Measurements from ENCODE around the gene ABCA1.
A peak's percentile ranks its signal among the peaks of the same experiment; 100 is the strongest.

Gene ABCA1

DNA sequence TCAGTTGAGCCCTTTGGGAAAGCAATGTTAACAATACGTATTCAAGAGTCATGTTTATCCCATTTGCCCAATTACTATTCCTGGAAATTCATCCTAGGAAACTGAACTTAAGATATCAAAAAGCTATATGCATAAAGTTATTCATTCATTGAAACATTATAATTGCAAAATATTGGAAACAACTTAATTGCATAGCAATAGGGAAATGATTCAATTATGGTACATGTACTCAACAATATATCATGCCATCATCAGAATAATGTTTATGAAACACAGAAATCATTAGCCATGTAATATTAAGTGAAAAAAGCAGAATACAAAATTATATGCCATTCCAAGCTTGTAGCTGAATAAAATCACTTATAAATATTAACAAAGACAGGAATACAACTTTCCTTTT, 35.3 kb downstream of the ABCA1 start:
- H3K4me1 ChIP-seq (ENCODE audit: control insufficient read depth in 2 of 2, insufficient read depth in 2 of 2, low read length in 2 of 2), result peaks cover 2% of the 10 kb centered on the region in 2 donors
- no peak overlapping the region for H3K27ac ChIP-seq (ENCODE audit: low read depth in 2 of 2, low read length in 2 of 2)
- no peak overlapping the region for H3K9ac ChIP-seq (ENCODE audit: low read depth in 1 of 2, low read length in 2 of 2)
- no peaks in the 10 kb centered on the region for H3K9me3 ChIP-seq (ENCODE audit: control insufficient read depth in 2 of 2, low read length in 2 of 2)
- H3K4me3 ChIP-seq (ENCODE audit: low read length in 2 of 2), result no peak overlapping the region
- H3K36me3 ChIP-seq (ENCODE audit: control insufficient read depth in 2 of 2, insufficient read depth in 2 of 2, low read length in 2 of 2), result peaks cover 14 to 16% of the 10 kb centered on the region in 2 donors
- H3K27me3 ChIP-seq (ENCODE audit: control insufficient read depth in 2 of 2, insufficient read depth in 2 of 2, low read length in 2 of 2), result no peaks in the 10 kb centered on the region

- peaks cover 0 to 2% of the 10 kb centered on the region in 2 donors for H3K4me1 ChIP-seq (ENCODE audit: control insufficient read depth in 2 of 2, insufficient read depth in 2 of 2, low read length in 2 of 2)
- H3K9ac ChIP-seq (ENCODE audit: low read depth in 1 of 2, low read length in 2 of 2), result no peak overlapping the region
- H3K9me3 ChIP-seq (ENCODE audit: control insufficient read depth in 2 of 2, low read length in 2 of 2), result no peaks in the 10 kb centered on the region
- peaks cover 28 to 33% of the 10 kb centered on the region in 2 donors for H3K36me3 ChIP-seq (ENCODE audit: control insufficient read depth in 2 of 2, insufficient read depth in 2 of 2, low read length in 2 of 2)
- no peak overlapping the region for H3K4me3 ChIP-seq (ENCODE audit: low read length in 2 of 2)
- H3K27ac ChIP-seq (ENCODE audit: low read depth in 2 of 2, low read length in 2 of 2), result no peak overlapping the region
- H3K27me3 ChIP-seq (ENCODE audit: control insufficient read depth in 2 of 2, insufficient read depth in 2 of 2, low read length in 2 of 2), result no peaks in the 10 kb centered on the region
These were observed 37.6 kb downstream of the ABCA1 start for GRCh38 chr9:104890433-104890770.

DNA sequence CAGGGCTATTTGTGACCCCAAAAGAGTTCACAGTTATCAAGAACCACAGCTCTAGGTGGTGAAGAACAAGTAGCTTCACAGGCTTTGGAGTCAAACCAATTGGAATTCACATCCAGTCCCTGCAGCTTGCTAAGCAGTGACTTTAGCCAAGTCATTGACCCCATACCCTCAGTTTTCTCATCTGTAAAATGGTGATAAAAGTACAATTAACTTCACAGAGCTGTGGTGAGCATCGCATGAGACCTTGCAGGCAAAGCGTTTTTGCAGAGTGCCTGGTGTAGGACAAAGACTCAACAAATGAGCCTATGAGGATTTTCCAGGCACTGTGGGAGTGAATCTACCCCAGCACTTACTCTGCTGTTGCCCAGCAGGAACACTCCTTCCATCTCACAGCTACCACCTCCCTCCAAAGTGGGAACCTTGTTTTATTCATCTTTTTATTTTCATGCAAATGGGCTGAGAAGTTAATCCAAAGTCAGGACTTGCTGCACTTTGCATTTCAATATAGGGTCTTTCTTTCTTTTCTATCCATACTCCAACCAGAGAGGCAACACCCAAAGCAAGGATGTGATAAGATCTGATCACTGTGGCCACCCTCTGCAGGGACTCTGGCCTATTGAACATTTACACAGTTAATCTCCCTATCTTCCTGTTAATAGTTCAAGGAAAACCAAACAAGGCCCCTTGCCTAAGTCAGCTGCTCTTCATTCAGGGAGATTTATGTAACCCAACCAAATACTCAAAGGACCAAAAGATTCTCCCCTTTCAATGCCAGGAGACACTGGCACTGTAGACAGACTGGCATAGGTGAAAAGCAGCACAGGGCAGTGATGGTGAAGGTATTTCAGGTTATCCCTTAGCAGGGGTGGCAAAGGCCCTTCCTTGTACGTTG, 41.9 kb downstream of the ABCA1 start:
- H3K4me1 ChIP-seq (ENCODE audit: control insufficient read depth in 2 of 2, insufficient read depth in 2 of 2, low read length in 2 of 2), result peaks cover 0 to 2% of the 10 kb centered on the region in 2 donors
- no peaks in the 10 kb centered on the region for H3K9me3 ChIP-seq (ENCODE audit: control insufficient read depth in 2 of 2, low read length in 2 of 2)
- H3K27ac ChIP-seq (ENCODE audit: low read depth in 2 of 2, low read length in 2 of 2), result no peak overlapping the region
- H3K4me3 ChIP-seq (ENCODE audit: low read length in 2 of 2), result no peak overlapping the region
- no peak overlapping the region for H3K9ac ChIP-seq (ENCODE audit: low read depth in 1 of 2, low read length in 2 of 2)
- no peaks in the 10 kb centered on the region for H3K27me3 ChIP-seq (ENCODE audit: control insufficient read depth in 2 of 2, insufficient read depth in 2 of 2, low read length in 2 of 2)
- H3K36me3 ChIP-seq (ENCODE audit: control insufficient read depth in 2 of 2, insufficient read depth in 2 of 2, low read length in 2 of 2), result peaks cover 47 to 57% of the 10 kb centered on the region in 2 donors

DNA sequence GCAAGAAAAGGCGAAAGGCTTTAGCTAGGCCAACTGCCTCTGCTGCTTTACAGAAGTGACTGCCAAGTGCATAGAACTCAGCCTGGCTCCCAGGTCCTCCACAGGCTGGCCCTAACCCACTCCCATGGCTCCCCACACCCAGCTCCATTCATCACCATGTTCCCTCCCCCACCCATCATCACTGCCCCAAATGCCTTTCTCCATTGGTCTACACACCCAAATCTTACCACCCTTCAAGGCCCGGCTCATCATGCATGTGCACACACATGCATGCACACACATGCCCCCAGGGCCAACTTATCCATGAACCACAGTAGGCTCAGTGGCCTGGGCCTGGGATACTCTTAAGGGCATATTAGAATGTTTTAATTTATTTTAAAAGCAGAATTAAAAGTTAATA, 44.8 kb downstream of the ABCA1 start:
- Histone ChIP-seq H3K9ac (ENCODE audit: low read depth in 1 of 2, low read length in 2 of 2) (no peak overlapping the region), H3K27me3 (ENCODE audit: control insufficient read depth in 2 of 2, insufficient read depth in 2 of 2, low read length in 2 of 2) (no peaks in the 10 kb centered on the region), H3K9me3 (ENCODE audit: control insufficient read depth in 2 of 2, low read length in 2 of 2) (no peaks in the 10 kb centered on the region), H3K4me3 (ENCODE audit: low read length in 2 of 2) (no peak overlapping the region), H3K36me3 (ENCODE audit: control insufficient read depth in 2 of 2, insufficient read depth in 2 of 2, low read length in 2 of 2) (peaks cover 36 to 49% of the 10 kb centered on the region in 2 donors), H3K27ac (ENCODE audit: low read depth in 2 of 2, low read length in 2 of 2) (no peak overlapping the region), H3K4me1 (ENCODE audit: control insufficient read depth in 2 of 2, insufficient read depth in 2 of 2, low read length in 2 of 2) (no peaks in the 10 kb centered on the region)

GRCh38 chr9:104882566-104882965, 45.4 kb downstream of the ABCA1 start:
- H3K27ac ChIP-seq (ENCODE audit: low read depth in 2 of 2, low read length in 2 of 2), result no peak overlapping the region
- H3K36me3 ChIP-seq (ENCODE audit: control insufficient read depth in 2 of 2, insufficient read depth in 2 of 2, low read length in 2 of 2), result peaks cover 31 to 46% of the 10 kb centered on the region in 2 donors
- no peaks in the 10 kb centered on the region for H3K4me1 ChIP-seq (ENCODE audit: control insufficient read depth in 2 of 2, insufficient read depth in 2 of 2, low read length in 2 of 2)

GRCh38 chr9:104882086-104882485, 45.9 kb downstream of the ABCA1 start:
- Histone ChIP-seq H3K36me3 (ENCODE audit: control insufficient read depth in 2 of 2, insufficient read depth in 2 of 2, low read length in 2 of 2) (peaks cover 27 to 44% of the 10 kb centered on the region in 2 donors), H3K9ac (ENCODE audit: low read depth in 1 of 2, low read length in 2 of 2) (no peak overlapping the region), H3K9me3 (ENCODE audit: control insufficient read depth in 2 of 2, low read length in 2 of 2) (no peaks in the 10 kb centered on the region), H3K4me1 (ENCODE audit: control insufficient read depth in 2 of 2, insufficient read depth in 2 of 2, low read length in 2 of 2) (no peaks in the 10 kb centered on the region), H3K27ac (ENCODE audit: low read depth in 2 of 2, low read length in 2 of 2) (no peak overlapping the region), H3K4me3 (ENCODE audit: low read length in 2 of 2) (no peak overlapping the region), H3K27me3 (ENCODE audit: control insufficient read depth in 2 of 2, insufficient read depth in 2 of 2, low read length in 2 of 2) (no peaks in the 10 kb centered on the region)

More at GRCh38 chr9:104882566-104882965, 45.4 kb downstream of the ABCA1 start:
- H3K9me3 ChIP-seq (ENCODE audit: control insufficient read depth in 2 of 2, low read length in 2 of 2), result no peaks in the 10 kb centered on the region
- H3K27me3 ChIP-seq (ENCODE audit: control insufficient read depth in 2 of 2, insufficient read depth in 2 of 2, low read length in 2 of 2), result no peaks in the 10 kb centered on the region
- H3K9ac ChIP-seq (ENCODE audit: low read depth in 1 of 2, low read length in 2 of 2), result no peak overlapping the region
- no peak overlapping the region for H3K4me3 ChIP-seq (ENCODE audit: low read length in 2 of 2)

GRCh38 chr9:104879555-104880309, 48.2 kb downstream of the ABCA1 start:
- Histone ChIP-seq H3K27ac (ENCODE audit: low read depth in 2 of 2, low read length in 2 of 2) (peak overlapping the region in 1 of 2 donors; percentile 21), H3K4me1 (ENCODE audit: control insufficient read depth in 2 of 2, insufficient read depth in 2 of 2, low read length in 2 of 2) (no peaks in the 10 kb centered on the region), H3K9me3 (ENCODE audit: control insufficient read depth in 2 of 2, low read length in 2 of 2) (no peaks in the 10 kb centered on the region), H3K4me3 (ENCODE audit: low read length in 2 of 2) (no peak overlapping the region), H3K36me3 (ENCODE audit: control insufficient read depth in 2 of 2, insufficient read depth in 2 of 2, low read length in 2 of 2) (peaks cover 28 to 35% of the 10 kb centered on the region in 2 donors), H3K9ac (ENCODE audit: low read depth in 1 of 2, low read length in 2 of 2) (no peak overlapping the region), H3K27me3 (ENCODE audit: control insufficient read depth in 2 of 2, insufficient read depth in 2 of 2, low read length in 2 of 2) (no peaks in the 10 kb centered on the region)

GRCh38 chr9:104876587-104876986, 51.4 kb downstream of the ABCA1 start:
- no peaks in the 10 kb centered on the region for H3K9me3 ChIP-seq (ENCODE audit: control insufficient read depth in 2 of 2, low read length in 2 of 2)
- H3K27me3 ChIP-seq (ENCODE audit: control insufficient read depth in 2 of 2, insufficient read depth in 2 of 2, low read length in 2 of 2), result no peaks in the 10 kb centered on the region
- no peak overlapping the region for H3K9ac ChIP-seq (ENCODE audit: low read depth in 1 of 2, low read length in 2 of 2)
- no peak overlapping the region for H3K4me3 ChIP-seq (ENCODE audit: low read length in 2 of 2)
- peaks cover 10 to 15% of the 10 kb centered on the region in 2 donors for H3K36me3 ChIP-seq (ENCODE audit: control insufficient read depth in 2 of 2, insufficient read depth in 2 of 2, low read length in 2 of 2)
- no peak overlapping the region for H3K27ac ChIP-seq (ENCODE audit: low read depth in 2 of 2, low read length in 2 of 2)
- peaks cover 0 to 4% of the 10 kb centered on the region in 2 donors for H3K4me1 ChIP-seq (ENCODE audit: control insufficient read depth in 2 of 2, insufficient read depth in 2 of 2, low read length in 2 of 2)

- Histone ChIP-seq H3K4me1 (ENCODE audit: control insufficient read depth in 2 of 2, insufficient read depth in 2 of 2, low read length in 2 of 2) (peaks cover 0 to 4% of the 10 kb centered on the region in 2 donors), H3K36me3 (ENCODE audit: control insufficient read depth in 2 of 2, insufficient read depth in 2 of 2, low read length in 2 of 2) (peaks cover 10 to 15% of the 10 kb centered on the region in 2 donors), H3K27ac (ENCODE audit: low read depth in 2 of 2, low read length in 2 of 2) (no peak overlapping the region)
These were observed 52.1 kb downstream of the ABCA1 start for GRCh38 chr9:104875897-104876296.

GRCh38 chr9:104875320-104875719, 52.6 kb downstream of the ABCA1 start:
- H3K27ac ChIP-seq (ENCODE audit: low read depth in 2 of 2, low read length in 2 of 2), result no peak overlapping the region
- peaks cover 0 to 4% of the 10 kb centered on the region in 2 donors for H3K4me1 ChIP-seq (ENCODE audit: control insufficient read depth in 2 of 2, insufficient read depth in 2 of 2, low read length in 2 of 2)
- no peaks in the 10 kb centered on the region for H3K27me3 ChIP-seq (ENCODE audit: control insufficient read depth in 2 of 2, insufficient read depth in 2 of 2, low read length in 2 of 2)
- H3K4me3 ChIP-seq (ENCODE audit: low read length in 2 of 2), result no peak overlapping the region
- no peaks in the 10 kb centered on the region for H3K9me3 ChIP-seq (ENCODE audit: control insufficient read depth in 2 of 2, low read length in 2 of 2)
- peaks cover 10 to 15% of the 10 kb centered on the region in 2 donors for H3K36me3 ChIP-seq (ENCODE audit: control insufficient read depth in 2 of 2, insufficient read depth in 2 of 2, low read length in 2 of 2)
- no peak overlapping the region for H3K9ac ChIP-seq (ENCODE audit: low read depth in 1 of 2, low read length in 2 of 2)

More at GRCh38 chr9:104875897-104876296, 52.1 kb downstream of the ABCA1 start:
- Histone ChIP-seq H3K27me3 (ENCODE audit: control insufficient read depth in 2 of 2, insufficient read depth in 2 of 2, low read length in 2 of 2) (no peaks in the 10 kb centered on the region), H3K9ac (ENCODE audit: low read depth in 1 of 2, low read length in 2 of 2) (no peak overlapping the region), H3K9me3 (ENCODE audit: control insufficient read depth in 2 of 2, low read length in 2 of 2) (no peaks in the 10 kb centered on the region), H3K4me3 (ENCODE audit: low read length in 2 of 2) (no peak overlapping the region)
